ENCODE measurements around the gene SUSD1. TPM values are rescaled to one million over a fixed set of nuclear protein-coding genes. Genes with fewer than 3 reads are reported as not detected.

Gene SUSD1
- total RNA-seq, 1 experiment from 2014 or later, result 7.9 TPM

GRCh38 chr9:112017878-112018277 is 157.2 kb downstream of the SUSD1 start (continued):
- no peak for TF ChIP-seq ATF3 (IDR thresholded peaks at IDR 0.05)
- no peak for TF ChIP-seq SP1 (IDR thresholded peaks at IDR 0.05; ENCODE audit: low read depth)
- TF ChIP-seq SRF (IDR thresholded peaks at IDR 0.05; ENCODE audit: low read depth), result no peak

- TF ChIP-seq CEBPB (IDR thresholded peaks at IDR 0.05; ENCODE audit: low read depth), result no peak
- RAD21 ChIA-PET (ENCODE audit: low non-redundant PET in 1 of 2, low total read pairs in 2 of 2, uncharacterized antibody in 2 of 2, unreplicated experiment in 2 of 2), result interaction anchor here in 1 of 2 experiments (0.6 kb wide), 1 partner anchor 124 kb away, joined by 5 read pairs; no protein-coding TSS in a partner anchor
Measured at GRCh38 chr9:112015736-112016135, 159.4 kb downstream of the SUSD1 start.

GRCh38 chr9:112015149-112015548 is 159.9 kb downstream of the SUSD1 start:
- Histone ChIP-seq H3K9ac (ENCODE audit: low read length) (no peak overlapping the region), H3K4me2 (ENCODE audit: low read length) (no peak overlapping the region), H3K4me3 (replicated peaks in 1 of 2; ENCODE audit: low read depth in 1 of 2, low read length in 2 of 2) (no peak overlapping the region), H4K20me1 (ENCODE audit: insufficient read depth) (no peaks in the 10 kb centered on the region), H2AFZ (ENCODE audit: low read depth, low read length, poor library complexity, severe bottlenecking) (peak overlapping the region; percentile 36), H3K9me2 (ENCODE audit: insufficient read depth) (no peaks in the 10 kb centered on the region), H3K27ac (ENCODE audit: low read depth, low read length) (no peak overlapping the region), H3K9me3 (ENCODE audit: control insufficient read depth in 1 of 2, insufficient read depth in 1 of 2, low read depth in 1 of 2, low read length in 2 of 2) (no peaks in the 10 kb centered on the region), H3K36me3 (ENCODE audit: control insufficient read depth in 1 of 2, insufficient read depth in 2 of 2, low read length in 2 of 2) (no peaks in the 10 kb centered on the region), H3K4me1 (ENCODE audit: control insufficient read depth in 1 of 2, insufficient read depth in 2 of 2, low read length in 2 of 2) (peaks cover 30 to 72% of the 10 kb centered on the region in 2 experiments), H3K79me2 (ENCODE audit: insufficient read depth, low read length) (no peaks in the 10 kb centered on the region), H3K27me3 (ENCODE audit: insufficient read depth, low read length) (no peaks in the 10 kb centered on the region)
- ChIA-PET RAD21 (ENCODE audit: low non-redundant PET in 1 of 2, low total read pairs in 2 of 2, uncharacterized antibody in 2 of 2, unreplicated experiment in 2 of 2) (no interaction called here), CTCF (no interaction called here), POLR2A (no interaction called here)
- no TSS peak for BruUV-seq (replicated peaks)
- no peak for TF ChIP-seq ZNF274 (IDR thresholded peaks at IDR 0.05; ENCODE audit: low read depth, low read length)
- no peak for TF ChIP-seq SIN3A (IDR thresholded peaks at IDR 0.05; ENCODE audit: low read depth)
- no peak for TF ChIP-seq ATF3 (IDR thresholded peaks at IDR 0.05)
- no peak for TF ChIP-seq CTCF (IDR thresholded peaks at IDR 0.05 in 2 of 3, conservative IDR thresholded peaks at IDR 0.05 in 1 of 3; ENCODE audit: borderline replicate concordance in 1 of 3, insufficient read depth in 1 of 3, low read depth in 2 of 3, low read length in 2 of 3)
- no peak for TF ChIP-seq SRF (IDR thresholded peaks at IDR 0.05; ENCODE audit: low read depth)
- no peak for TF ChIP-seq YY1 (IDR thresholded peaks at IDR 0.05; ENCODE audit: extremely low read depth, insufficient replicate concordance, low read depth, low read length)
- no peak for TF ChIP-seq JUND (IDR thresholded peaks at IDR 0.05)
- no peak for TF ChIP-seq TCF7L2 (IDR thresholded peaks at IDR 0.05; ENCODE audit: borderline replicate concordance, extremely low read depth, insufficient read depth, insufficient read length)
- no peak for TF ChIP-seq FOSL1 (IDR thresholded peaks at IDR 0.05; ENCODE audit: low read depth)
- no peak for TF ChIP-seq CEBPB (IDR thresholded peaks at IDR 0.05; ENCODE audit: low read depth)
- intact Hi-C loops (cut with micrococcal nuclease), result no loop called here
- DNase-seq (ENCODE audit: low read depth, low spot score) (no peak), ATAC-seq (no peak)

More at GRCh38 chr9:112015736-112016135, 159.4 kb downstream of the SUSD1 start:
- no peak overlapping the region for H3K27ac ChIP-seq (ENCODE audit: low read depth, low read length)
- H3K4me2 ChIP-seq (ENCODE audit: low read length), result no peak overlapping the region
- intact Hi-C loops (cut with micrococcal nuclease), result no loop called here
- no peaks in the 10 kb centered on the region for H4K20me1 ChIP-seq (ENCODE audit: insufficient read depth)
- BruUV-seq (replicated peaks), result no TSS peak
- ATAC-seq (no peak), DNase-seq (ENCODE audit: low read depth, low spot score) (no peak)
- peaks cover 28 to 72% of the 10 kb centered on the region in 2 experiments for H3K4me1 ChIP-seq (ENCODE audit: control insufficient read depth in 1 of 2, insufficient read depth in 2 of 2, low read length in 2 of 2)
- H3K9ac ChIP-seq (ENCODE audit: low read length), result no peak overlapping the region
- POLR2A ChIA-PET, result no interaction called here
- no peaks in the 10 kb centered on the region for H3K27me3 ChIP-seq (ENCODE audit: insufficient read depth, low read length)
- H2AFZ ChIP-seq (ENCODE audit: low read depth, low read length, poor library complexity, severe bottlenecking), result peak overlapping the region; percentile 36
- CTCF ChIA-PET, result no interaction called here
- H3K9me3 ChIP-seq (ENCODE audit: control insufficient read depth in 1 of 2, insufficient read depth in 1 of 2, low read depth in 1 of 2, low read length in 2 of 2), result no peaks in the 10 kb centered on the region
- no peaks in the 10 kb centered on the region for H3K36me3 ChIP-seq (ENCODE audit: control insufficient read depth in 1 of 2, insufficient read depth in 2 of 2, low read length in 2 of 2)
- H3K79me2 ChIP-seq (ENCODE audit: insufficient read depth, low read length), result no peaks in the 10 kb centered on the region
- H3K4me3 ChIP-seq (replicated peaks in 1 of 2; ENCODE audit: low read depth in 1 of 2, low read length in 2 of 2), result no peak overlapping the region
- H3K9me2 ChIP-seq (ENCODE audit: insufficient read depth), result no peaks in the 10 kb centered on the region

Data from HCT116 (cell line).